GM21447 (cell line): ENCODE measurements around the gene LCLAT1.
"Not testable (repeated sequence)": the region's sequence is repeated elsewhere in the genome, so short reads cannot be mapped to it uniquely, and the experiment has no call there.

Source experiments
- ATAC-seq: cut with Tn5 transposase; IDR thresholded peaks from one replicate; pipeline ENCODE4 v1.9.1; 2021; ENCODE audit not compliant: unreplicated experiment

Gene LCLAT1

DNA sequence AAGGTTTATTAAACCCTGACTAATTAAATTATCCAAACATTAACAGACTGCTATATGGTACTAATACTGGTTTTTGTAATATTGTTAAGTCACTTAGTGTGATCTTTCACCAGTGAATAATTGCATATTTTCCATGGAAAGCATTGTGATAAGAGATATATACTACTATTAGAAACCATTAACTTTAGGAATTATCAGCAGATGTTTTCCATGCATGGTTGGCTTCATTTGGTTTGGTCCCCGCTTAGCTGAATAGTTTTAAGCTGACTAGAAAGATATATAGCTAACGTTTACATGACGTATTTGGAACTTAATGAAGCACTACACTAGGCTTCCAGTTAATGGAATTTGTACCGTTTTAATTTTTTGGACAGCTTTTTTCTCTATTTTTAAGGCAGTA is 37.9 kb downstream of the LCLAT1 start:
- ATAC-seq = no peak

DNA sequence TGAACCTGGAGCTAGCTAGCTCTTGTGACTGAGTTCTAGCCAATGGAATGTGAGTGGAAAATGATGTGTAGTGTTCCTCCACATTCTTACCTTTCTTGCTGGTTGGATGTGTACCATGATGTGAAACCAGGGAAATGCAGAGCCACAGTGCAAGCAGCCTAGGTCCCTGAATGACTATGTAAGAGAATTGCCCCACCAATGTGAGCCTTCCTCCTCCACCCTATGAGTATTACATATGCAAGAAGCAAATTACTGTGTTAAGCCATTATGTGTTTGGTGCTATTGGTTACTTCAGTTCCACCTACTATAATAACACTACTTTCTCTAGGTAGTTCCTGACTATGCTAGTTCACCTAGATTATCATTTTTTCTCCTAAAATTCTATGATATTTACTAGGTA is 39.6 kb downstream of the LCLAT1 start:
- no peak for ATAC-seq

DNA sequence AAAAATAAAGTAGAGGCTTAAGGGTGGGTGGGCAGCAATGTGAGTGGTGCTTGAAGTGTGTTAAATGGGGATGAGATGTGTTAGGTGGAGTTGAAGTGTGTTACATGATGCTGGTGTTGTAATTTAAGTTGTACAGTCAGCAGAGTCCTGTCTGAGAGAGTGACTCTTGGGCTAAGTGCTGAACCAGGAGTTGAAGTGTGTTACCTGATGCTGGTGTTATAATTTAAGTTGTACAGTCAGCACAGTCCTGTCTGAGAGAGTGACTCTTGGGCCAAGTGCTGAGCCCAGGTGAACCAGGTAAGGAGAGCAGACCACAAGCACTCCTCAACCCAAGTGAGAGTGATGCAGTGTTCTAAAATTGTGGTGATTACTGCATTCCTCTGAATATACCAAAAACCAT is 40.6 kb downstream of the LCLAT1 start:
- ATAC-seq = no peak

DNA sequence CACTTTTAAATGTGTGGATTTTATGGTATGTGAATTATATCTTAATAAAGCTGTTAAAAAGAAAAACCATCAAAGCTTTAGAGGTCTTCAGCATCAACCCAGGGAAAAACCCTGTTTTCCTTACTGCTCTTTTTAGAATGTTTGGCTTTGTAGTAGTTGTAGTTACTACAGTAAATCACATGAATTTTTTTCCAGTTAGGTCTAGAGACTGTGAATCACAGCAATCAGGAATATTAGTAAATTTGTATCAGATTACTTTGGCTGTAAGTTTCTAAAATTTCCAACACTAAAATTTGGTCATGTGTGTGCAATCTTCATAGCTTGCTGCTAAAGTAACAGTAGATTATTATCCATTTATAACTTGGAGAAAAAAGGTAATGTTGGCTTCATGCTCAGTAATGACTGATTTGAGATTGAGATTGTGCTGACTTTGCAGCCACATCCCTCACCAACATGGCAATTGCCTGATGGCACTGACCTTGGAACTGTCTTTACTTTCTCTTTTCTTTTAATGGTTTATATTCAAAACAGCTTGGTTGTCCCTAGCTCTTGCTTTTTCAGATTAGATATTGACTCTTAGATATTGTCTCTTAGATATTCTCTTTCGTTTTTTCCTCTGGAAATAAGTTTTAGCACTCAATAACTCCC is 41.1 kb downstream of the LCLAT1 start:
- no peak for ATAC-seq

DNA sequence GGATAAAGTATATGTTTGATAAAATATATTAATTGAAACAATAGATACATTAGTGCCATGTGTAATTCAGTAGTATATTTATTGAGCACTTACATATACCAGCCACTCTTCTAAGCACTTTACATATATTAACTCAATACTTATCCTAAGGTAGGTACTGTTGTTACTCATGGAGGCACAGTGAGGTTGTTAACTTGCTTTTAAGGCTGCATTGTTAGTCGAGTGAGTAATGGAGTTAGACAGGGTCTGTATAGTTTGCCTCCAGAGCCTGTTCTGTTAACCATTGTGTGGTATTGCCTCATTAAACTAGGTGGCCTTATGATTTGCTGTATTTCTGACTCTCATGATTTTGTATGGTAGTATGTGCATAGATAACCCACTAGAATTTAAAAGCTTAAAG is 44.2 kb downstream of the LCLAT1 start:
- ATAC-seq = no peak

DNA sequence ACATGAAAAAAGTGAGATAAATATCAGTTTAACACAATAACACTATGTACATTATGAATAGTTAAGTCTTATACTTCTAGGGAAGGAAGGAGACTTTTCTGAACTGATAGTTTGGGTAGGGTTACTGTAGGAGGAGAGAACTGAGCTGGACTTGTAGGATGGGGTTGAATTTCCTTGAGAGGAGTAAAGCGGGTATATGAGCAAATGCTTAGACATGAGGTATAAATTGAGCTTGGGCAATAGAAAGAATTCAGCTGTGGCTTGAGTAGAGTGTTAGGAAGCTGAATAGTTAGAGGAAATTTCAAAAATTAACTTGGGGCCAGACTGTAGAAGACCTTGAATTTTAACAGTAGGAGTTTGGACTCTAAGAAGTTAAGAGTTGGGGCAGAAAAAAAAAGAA is 45.1 kb downstream of the LCLAT1 start:
- no peak for ATAC-seq

DNA sequence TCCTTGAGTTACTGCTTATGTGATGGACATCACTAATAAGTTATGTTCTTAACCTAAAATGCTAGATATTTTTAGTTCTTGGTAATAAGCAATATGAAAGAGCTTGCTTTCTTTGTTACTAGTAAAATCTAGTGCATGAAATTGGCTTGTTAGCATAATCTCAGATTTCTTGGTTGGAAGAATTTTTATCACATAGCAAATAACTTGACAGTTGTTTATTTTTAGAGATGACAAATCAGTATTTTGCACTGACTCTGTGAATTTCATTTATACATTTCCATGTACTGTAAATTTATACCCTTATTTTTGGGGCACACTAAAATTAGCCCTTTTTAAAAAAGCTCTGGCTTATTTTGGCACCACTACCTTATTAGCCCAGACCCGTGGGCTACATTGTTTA is 45.6 kb downstream of the LCLAT1 start:
- no peak for ATAC-seq

DNA sequence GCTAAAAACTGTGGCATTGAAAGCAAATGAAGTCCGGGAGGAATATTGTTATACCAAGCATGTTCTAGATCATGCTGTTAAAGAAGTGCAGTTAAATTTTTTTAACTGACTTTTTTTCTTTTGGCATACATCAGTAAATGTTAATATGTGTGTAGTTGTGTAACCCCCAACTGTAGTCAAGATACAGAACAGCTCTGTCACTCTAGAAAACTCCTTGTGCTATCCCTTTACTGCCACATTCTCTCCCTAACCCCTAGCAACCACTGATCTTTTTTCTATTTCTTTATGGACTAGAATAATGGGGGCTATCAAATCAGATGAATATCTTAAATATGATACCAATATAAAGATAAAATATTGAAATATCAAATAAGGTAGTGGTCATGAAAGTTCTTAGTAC is 46.4 kb downstream of the LCLAT1 start:
- no peak for ATAC-seq

DNA sequence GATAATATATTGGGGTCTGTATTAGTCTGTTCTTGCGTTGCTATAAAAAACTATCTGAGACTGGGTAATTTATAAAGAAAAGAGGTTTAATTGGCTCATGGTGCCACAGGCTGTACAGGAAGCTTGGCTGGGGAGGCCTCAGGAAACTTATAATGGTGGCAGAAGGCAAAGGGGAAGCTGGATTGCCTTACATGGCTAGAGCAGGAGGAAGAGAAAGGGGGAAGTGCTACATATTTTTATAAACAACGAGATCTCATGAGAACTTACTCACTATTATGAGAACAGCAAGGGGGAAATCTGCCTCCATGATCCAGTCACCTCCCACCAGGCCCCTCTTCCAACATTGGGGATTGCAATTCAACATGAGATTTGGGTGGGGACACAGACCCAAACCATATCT is 48.9 kb downstream of the LCLAT1 start:
- not testable (repeated sequence) for ATAC-seq

DNA sequence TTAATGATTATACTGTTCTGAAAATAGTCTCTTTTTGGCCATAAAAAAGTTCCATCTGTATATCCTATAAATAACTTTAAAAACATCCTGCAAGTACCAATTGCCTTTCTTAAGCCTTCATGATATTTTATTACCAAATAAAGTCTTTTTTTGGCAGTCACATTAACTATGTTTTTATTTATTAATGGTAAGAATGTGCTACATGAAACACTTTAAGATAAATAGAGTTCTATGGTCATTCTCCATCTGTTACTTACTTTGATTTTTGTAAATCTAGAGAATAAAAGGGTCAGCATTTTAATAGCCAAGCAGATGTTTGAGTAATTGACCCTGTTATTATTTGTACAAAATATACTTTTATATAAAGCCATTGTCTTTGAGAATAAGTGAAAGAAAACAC is 52.6 kb downstream of the LCLAT1 start:
- no peak for ATAC-seq

DNA sequence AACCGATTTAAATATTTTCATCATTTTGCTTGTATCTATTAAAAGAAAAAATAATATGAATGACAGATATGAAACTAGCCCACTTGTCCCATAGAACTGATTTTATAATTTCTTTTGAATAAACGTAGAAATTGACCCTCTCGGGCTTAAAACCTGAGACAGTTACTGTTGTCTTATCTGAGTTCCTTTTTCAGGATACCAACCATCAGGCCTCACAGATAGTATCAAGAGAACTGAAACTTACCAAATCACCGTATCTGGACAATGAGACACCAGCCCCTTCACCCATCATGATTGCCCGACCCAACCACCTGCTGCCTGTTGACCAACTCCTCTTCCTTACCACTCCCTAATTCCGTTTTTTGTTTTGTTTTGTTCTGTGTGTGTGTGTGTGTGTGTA is 53.7 kb downstream of the LCLAT1 start:
- no peak for ATAC-seq

DNA sequence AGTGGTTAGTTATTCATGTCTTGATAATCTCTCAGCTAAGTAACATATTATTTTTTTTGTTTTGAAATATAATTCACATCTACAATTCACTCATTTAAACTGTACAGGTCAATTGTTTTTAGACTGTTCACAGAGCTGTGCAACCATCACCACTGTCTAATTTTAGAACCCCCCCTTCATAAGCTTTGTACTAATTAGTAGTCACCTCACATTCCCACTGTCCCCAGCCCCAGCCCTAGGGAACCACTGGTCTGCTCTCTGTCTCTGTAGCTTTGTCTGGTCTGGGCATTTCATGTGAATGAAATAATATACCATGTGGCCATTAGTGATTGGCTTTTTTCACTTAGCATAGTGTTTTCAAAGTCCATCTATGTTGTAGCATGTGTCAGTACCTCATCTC is 55.3 kb downstream of the LCLAT1 start:
- ATAC-seq = no peak

DNA sequence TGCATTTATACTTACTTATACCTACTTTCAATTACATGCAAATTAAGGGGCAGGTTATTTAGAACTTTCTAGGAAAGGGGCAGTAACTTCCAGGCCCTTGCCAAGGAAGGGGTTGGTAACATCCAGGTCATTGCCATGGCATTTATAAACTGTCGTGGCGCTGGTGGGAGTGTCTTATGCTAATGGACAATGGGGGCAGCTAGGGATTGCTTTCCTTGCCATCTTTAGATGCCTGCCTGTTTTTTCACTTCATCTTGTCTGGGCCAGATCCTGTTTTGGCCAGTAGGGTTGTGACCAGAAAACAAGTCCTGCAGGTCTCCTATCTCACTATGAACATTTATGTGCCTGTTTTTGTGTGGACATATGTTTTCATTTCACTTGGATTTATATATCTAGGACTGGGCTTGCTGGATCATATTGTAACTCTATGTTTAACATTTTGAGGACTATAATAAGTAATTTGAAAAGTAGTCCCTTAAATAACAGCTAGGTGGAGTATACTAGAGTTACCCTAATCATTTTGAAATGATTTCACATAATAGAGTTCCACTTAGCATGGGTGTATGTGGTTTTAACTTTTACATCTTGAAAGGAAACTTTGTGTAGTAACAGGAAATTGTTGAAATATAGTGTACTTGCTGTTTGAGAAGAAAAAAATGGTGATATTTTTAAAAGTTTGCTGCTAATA is 56.1 kb downstream of the LCLAT1 start:
- peak; percentile 60 for ATAC-seq

DNA sequence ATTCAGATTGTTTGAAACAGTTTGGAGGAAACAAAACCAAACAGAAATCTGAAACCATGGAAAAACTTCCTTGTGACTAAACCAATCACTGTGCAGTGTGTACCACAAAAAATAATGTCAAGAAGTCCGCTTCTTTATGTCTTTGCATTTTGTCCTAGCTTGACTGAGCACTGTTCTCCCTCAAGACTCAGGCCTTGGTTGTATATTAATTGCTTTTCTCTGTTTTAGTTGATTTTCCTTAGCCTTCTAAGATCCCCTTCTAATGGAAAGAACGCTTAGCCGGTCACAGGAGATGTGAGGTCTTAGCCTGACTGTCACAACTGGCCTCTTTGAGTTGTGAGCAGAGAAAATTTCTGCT is 56.6 kb downstream of the LCLAT1 start:
- ATAC-seq = peak; percentile 46

DNA sequence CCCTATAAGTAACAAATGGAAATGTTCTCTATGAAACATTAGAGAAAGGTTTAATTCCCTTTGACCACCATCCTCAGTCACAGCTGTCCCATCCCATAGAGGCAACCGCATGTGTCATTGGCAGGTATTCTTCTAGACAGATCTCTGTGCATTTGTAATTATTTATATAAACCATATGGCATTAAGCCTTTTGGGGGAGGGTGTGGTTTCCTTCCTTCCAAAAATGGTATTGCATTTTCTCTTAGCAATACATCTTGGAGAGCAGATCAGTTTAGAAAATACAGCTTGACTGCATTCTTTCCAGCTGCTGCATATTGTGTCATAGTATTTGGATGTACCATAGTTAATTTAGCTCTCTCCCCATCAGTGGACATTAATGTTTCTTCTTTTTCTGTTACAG is 57.7 kb downstream of the LCLAT1 start:
- ATAC-seq = no peak

DNA sequence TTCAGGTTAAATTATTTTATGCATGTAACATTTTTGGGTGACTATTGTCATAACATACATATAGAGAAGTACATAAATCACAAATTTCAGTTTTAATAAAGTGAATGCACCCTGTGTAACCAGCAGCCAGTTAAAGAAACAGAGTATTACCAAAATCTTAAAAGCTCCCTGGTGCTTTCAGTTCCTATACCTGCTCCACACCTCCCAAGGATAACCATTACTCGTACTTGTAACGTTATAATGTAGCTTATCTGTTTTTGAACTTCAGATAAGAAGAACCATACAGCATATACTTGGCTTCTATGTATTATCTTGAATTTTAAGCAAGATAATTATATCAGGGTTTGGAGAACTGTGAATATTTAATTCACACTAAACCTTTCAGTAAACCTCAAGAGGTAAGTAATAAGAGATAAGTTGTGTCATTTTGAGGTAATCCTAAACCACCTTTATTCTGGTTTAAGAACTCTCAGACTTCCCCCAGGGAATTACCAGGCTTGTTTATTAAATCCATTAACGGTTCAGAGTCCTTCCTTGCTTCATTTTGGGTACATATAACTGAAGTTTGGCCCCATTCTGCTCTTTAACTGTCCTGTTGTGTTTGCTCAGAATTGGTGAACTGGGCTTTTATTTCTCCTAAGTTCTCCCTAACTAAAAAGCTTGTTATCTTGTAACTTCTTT is 58.6 kb downstream of the LCLAT1 start:
- no peak for ATAC-seq

DNA sequence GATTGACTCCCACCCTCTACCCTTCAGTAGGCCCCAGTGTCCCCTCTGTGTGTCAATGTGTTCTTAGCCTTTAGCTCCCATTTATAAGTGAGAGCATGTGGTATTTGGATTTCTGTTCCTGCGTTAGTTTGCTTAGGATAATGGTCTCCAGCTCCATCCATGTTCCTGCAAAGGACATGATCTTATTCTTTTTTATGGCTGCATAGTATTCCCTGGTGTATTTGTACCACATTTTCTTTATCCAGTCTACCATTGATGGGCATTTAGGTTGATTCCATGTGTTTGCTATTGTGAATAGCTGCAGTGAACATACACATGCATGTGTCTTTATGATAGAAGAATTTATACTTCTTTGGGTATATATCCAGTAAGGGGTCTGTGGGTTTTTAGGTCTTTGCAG is 60.4 kb downstream of the LCLAT1 start:
- not testable (repeated sequence) for ATAC-seq

DNA sequence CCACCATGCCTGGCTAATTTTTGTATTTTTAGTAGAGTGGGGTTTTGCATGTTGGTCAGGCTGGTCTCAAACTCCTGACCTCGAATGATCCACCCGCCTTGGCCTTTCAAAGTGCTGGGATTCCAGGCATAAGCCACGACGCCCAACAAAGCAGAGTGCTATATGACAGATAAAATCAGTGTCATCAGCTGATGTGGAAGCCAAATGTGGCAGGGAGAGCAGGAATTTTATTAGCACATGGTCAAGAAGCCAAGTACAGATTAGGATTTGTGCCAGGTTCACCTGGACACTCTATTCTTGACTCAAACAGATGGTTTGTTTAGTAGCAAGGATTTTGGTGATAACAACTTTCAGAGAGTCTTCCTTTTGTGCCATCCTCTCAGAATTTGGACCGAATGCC is 62.7 kb downstream of the LCLAT1 start:
- ATAC-seq = no peak

DNA sequence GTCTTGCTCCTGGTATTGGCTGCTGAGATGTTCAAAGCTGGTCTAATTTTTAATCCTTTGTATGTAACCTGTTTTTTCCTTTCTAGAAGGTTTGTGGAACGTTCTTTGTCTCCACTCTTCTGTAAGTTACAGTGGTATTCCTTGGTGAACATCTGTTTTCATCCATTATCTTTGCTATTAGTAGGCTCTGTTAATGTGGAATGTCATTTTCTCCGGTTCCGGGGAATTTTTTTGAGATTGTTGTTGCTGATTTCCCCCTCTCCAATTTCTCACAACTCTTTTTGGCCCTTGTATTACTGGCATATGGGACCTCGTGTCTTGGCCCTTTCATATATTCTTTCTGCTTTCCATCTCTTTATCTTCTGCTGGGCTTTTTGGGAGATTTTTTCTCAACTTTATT is 63.4 kb downstream of the LCLAT1 start:
- no peak for ATAC-seq

DNA sequence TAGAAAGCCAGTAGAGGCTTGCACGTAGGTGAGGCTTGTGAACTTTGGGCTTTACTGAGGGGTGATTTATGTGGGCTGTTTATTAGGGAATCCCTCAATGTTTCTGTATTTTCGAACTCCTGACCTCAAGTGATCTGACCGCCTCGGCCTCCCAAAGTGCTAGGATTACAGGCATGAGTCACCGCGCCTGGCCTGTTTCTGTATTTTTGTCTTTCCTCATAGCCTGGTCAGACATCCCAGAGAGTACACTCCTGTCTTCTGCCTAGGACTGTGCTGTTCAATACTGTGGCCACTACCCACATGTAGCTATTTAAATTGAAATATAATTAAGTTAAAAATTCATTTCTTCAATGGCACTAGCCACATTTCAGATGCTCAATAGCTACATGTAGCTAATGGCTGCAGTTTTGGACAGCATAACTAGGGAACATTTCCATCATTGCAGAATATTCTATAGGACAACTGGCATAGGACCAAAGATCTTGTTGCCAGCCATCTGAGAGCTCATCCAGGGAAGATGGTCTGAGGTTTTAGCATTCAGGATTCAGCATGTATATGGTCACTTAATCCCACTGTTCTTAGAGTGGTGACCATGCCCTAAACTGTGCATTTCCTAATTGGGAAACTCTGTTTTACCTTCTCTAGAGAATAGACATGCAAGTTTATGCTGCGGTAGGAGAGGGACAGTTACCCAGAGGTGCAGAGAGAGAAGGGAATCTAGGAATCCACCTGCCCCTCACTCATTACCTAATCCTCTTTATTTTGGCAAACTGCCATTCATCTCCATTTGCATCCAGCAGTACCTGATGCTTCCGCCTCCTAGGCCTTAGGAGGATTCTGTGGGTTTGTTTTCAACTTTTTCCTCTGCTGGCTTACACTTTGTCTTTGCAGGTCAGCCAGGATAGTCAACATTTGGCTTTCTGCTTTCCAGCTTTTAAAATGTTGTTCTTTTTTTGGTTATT is 64.4 kb downstream of the LCLAT1 start:
- ATAC-seq = no peak

DNA sequence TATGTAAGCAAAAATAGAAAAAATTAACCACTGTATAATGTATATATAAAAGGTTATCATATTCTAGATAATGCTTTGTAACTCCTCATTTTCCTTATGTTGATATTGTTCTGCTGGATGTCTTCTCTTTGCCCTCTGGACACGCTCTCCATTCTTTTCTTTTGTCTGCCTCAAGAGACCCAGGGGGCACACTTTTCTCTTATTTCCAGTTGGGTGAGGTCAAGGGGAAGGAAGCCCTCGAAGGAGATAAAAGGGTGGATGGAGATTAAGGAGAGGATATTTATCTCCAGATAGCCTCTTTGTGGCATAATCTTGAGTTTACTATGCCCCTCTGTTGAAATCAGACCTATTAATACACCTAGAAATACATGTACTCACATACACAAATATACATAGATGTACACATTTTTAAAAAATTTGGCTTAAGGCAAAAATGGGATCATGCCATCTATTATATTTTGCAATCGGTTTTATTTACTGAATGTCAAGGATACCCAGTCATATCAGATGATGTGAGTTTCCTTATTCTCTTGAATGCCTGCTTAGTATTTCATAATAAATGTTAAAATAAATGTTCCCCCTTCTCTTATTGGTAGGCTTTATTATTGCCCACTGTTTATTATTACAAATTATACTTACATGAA is 65.3 kb downstream of the LCLAT1 start:
- ATAC-seq = no peak
